ENCODE data around the gene NPAS3.

NPAS3 gene

GRCh38 chr14:33589334-33589733 lies 650.7 kb downstream of the NPAS3 start:
- Histone ChIP-seq H3K27ac (ENCODE audit: low read depth, low read length) (no peak overlapping the region), H2BK120ac (ENCODE audit: insufficient read depth, low read length, poor library complexity) (no peak overlapping the region), H2AFZ (ENCODE audit: insufficient read depth, low read length, poor library complexity) (no peak overlapping the region), H2BK5ac (ENCODE audit: low read depth, low read length, poor library complexity) (no peak overlapping the region), H4K12ac (ENCODE audit: low read depth, low read length) (no peak overlapping the region), H2AK5ac (ENCODE audit: low read length) (no peak overlapping the region), H3K79me2 (ENCODE audit: control insufficient read depth, insufficient read depth, low read length, poor library complexity) (no peaks in the 10 kb centered on the region), H3K36me3 (ENCODE audit: control insufficient read depth in 1 of 2, insufficient read depth in 2 of 2, low read length in 2 of 2) (no peaks in the 10 kb centered on the region), H3K18ac (ENCODE audit: low read length) (no peak overlapping the region), H3K4me1 (ENCODE audit: control insufficient read depth in 1 of 2, insufficient read depth in 2 of 2, low read length in 2 of 2) (no peaks in the 10 kb centered on the region), H3K27me3 (ENCODE audit: insufficient read depth, low read length) (no peaks in the 10 kb centered on the region), H3K9ac (ENCODE audit: low read length) (no peak overlapping the region), H3K4me2 (ENCODE audit: low read length) (no peak overlapping the region), H3K4me3 (ENCODE audit: low read depth, low read length) (no peak overlapping the region), H3K9me3 (ENCODE audit: insufficient read depth, low read depth, low read length) (no peaks in the 10 kb centered on the region), H2BK12ac (ENCODE audit: low read length) (no peak overlapping the region), H3K23ac (ENCODE audit: low read length) (no peak overlapping the region), H3K14ac (ENCODE audit: low read length) (no peak overlapping the region), H4K8ac (ENCODE audit: low read depth, low read length) (no peak overlapping the region), H3K79me1 (ENCODE audit: low read length) (no peaks in the 10 kb centered on the region), H3K4ac (ENCODE audit: low read depth, low read length) (no peak overlapping the region), H4K91ac (ENCODE audit: low read depth, low read length) (no peak overlapping the region)
- no CpG with 5 or more reads among the region's 3 CpGs for WGBS (ENCODE audit: extremely low coverage, insufficient coverage, insufficient read length)
- DNase-seq, result peak; percentile 88 to 94

GRCh38 chr14:33590891-33591630 lies 652.4 kb downstream of the NPAS3 start:
- Histone ChIP-seq H3K9me3 (ENCODE audit: insufficient read depth, low read depth, low read length) (no peaks in the 10 kb centered on the region), H3K4ac (ENCODE audit: low read depth, low read length) (no peak overlapping the region), H3K4me1 (ENCODE audit: control insufficient read depth in 1 of 2, insufficient read depth in 2 of 2, low read length in 2 of 2) (no peaks in the 10 kb centered on the region), H3K23ac (ENCODE audit: low read length) (no peak overlapping the region), H3K79me1 (ENCODE audit: low read length) (no peaks in the 10 kb centered on the region), H3K27me3 (ENCODE audit: insufficient read depth, low read length) (no peaks in the 10 kb centered on the region), H2AK5ac (ENCODE audit: low read length) (no peak overlapping the region), H3K4me3 (ENCODE audit: low read depth, low read length) (no peak overlapping the region), H4K8ac (ENCODE audit: low read depth, low read length) (no peak overlapping the region), H2BK12ac (ENCODE audit: low read length) (no peak overlapping the region), H2BK120ac (ENCODE audit: insufficient read depth, low read length, poor library complexity) (no peak overlapping the region), H3K4me2 (ENCODE audit: low read length) (no peak overlapping the region), H4K91ac (ENCODE audit: low read depth, low read length) (no peak overlapping the region), H4K12ac (ENCODE audit: low read depth, low read length) (no peak overlapping the region), H3K27ac (ENCODE audit: low read depth, low read length) (no peak overlapping the region), H3K79me2 (ENCODE audit: control insufficient read depth, insufficient read depth, low read length, poor library complexity) (no peaks in the 10 kb centered on the region), H3K36me3 (ENCODE audit: control insufficient read depth in 1 of 2, insufficient read depth in 2 of 2, low read length in 2 of 2) (no peaks in the 10 kb centered on the region), H3K18ac (ENCODE audit: low read length) (no peak overlapping the region), H3K9ac (ENCODE audit: low read length) (no peak overlapping the region), H2BK5ac (ENCODE audit: low read depth, low read length, poor library complexity) (no peak overlapping the region), H3K14ac (ENCODE audit: low read length) (no peak overlapping the region), H2AFZ (ENCODE audit: insufficient read depth, low read length, poor library complexity) (no peak overlapping the region)
- no peak for DNase-seq
- WGBS (ENCODE audit: extremely low coverage, insufficient coverage, insufficient read length), result no CpG with 5 or more reads among the region's 4 CpGs

GRCh38 chr14:33592297-33592696 lies 653.6 kb downstream of the NPAS3 start:
- no peak overlapping the region for H3K23ac ChIP-seq (ENCODE audit: low read length)
- WGBS (ENCODE audit: extremely low coverage, insufficient coverage, insufficient read length), result no CpG with 5 or more reads among the region's 2 CpGs
- H3K4me2 ChIP-seq (ENCODE audit: low read length), result no peak overlapping the region

GRCh38 chr14:33596211-33597080 lies 657.8 kb downstream of the NPAS3 start:
- Histone ChIP-seq H2AFZ (ENCODE audit: insufficient read depth, low read length, poor library complexity) (no peak overlapping the region), H3K79me2 (ENCODE audit: control insufficient read depth, insufficient read depth, low read length, poor library complexity) (no peaks in the 10 kb centered on the region), H3K18ac (ENCODE audit: low read length) (no peak overlapping the region), H3K27ac (ENCODE audit: low read depth, low read length) (no peak overlapping the region), H3K4ac (ENCODE audit: low read depth, low read length) (no peak overlapping the region), H3K4me3 (ENCODE audit: low read depth, low read length) (no peak overlapping the region), H3K23ac (ENCODE audit: low read length) (no peak overlapping the region), H2BK5ac (ENCODE audit: low read depth, low read length, poor library complexity) (no peak overlapping the region), H4K12ac (ENCODE audit: low read depth, low read length) (no peak overlapping the region), H3K79me1 (ENCODE audit: low read length) (no peaks in the 10 kb centered on the region), H3K9me3 (ENCODE audit: insufficient read depth, low read depth, low read length) (no peaks in the 10 kb centered on the region), H2BK12ac (ENCODE audit: low read length) (no peak overlapping the region), H3K9ac (ENCODE audit: low read length) (no peak overlapping the region), H3K14ac (ENCODE audit: low read length) (no peak overlapping the region), H3K4me1 (ENCODE audit: control insufficient read depth in 1 of 2, insufficient read depth in 2 of 2, low read length in 2 of 2) (no peaks in the 10 kb centered on the region), H2AK5ac (ENCODE audit: low read length) (no peak overlapping the region), H2BK120ac (ENCODE audit: insufficient read depth, low read length, poor library complexity) (no peak overlapping the region), H3K27me3 (ENCODE audit: insufficient read depth, low read length) (no peaks in the 10 kb centered on the region), H3K36me3 (ENCODE audit: control insufficient read depth in 1 of 2, insufficient read depth in 2 of 2, low read length in 2 of 2) (no peaks in the 10 kb centered on the region), H3K4me2 (ENCODE audit: low read length) (no peak overlapping the region), H4K8ac (ENCODE audit: low read depth, low read length) (no peak overlapping the region), H4K91ac (ENCODE audit: low read depth, low read length) (no peak overlapping the region)
- DNase-seq, result no peak
- no CpG with 5 or more reads among the region's 8 CpGs for WGBS (ENCODE audit: extremely low coverage, insufficient coverage, insufficient read length)

More at GRCh38 chr14:33592297-33592696, 653.6 kb downstream of the NPAS3 start:
- DNase-seq, result no peak
- no peak overlapping the region for H2AFZ ChIP-seq (ENCODE audit: insufficient read depth, low read length, poor library complexity)
- H3K18ac ChIP-seq (ENCODE audit: low read length), result no peak overlapping the region
- no peak overlapping the region for H3K4me3 ChIP-seq (ENCODE audit: low read depth, low read length)
- no peak overlapping the region for H2BK12ac ChIP-seq (ENCODE audit: low read length)
- no peaks in the 10 kb centered on the region for H3K27me3 ChIP-seq (ENCODE audit: insufficient read depth, low read length)
- no peak overlapping the region for H3K14ac ChIP-seq (ENCODE audit: low read length)
- H2BK120ac ChIP-seq (ENCODE audit: insufficient read depth, low read length, poor library complexity), result no peak overlapping the region
- H3K79me1 ChIP-seq (ENCODE audit: low read length), result no peaks in the 10 kb centered on the region
- no peak overlapping the region for H4K12ac ChIP-seq (ENCODE audit: low read depth, low read length)
- no peaks in the 10 kb centered on the region for H3K4me1 ChIP-seq (ENCODE audit: control insufficient read depth in 1 of 2, insufficient read depth in 2 of 2, low read length in 2 of 2)
- no peaks in the 10 kb centered on the region for H3K79me2 ChIP-seq (ENCODE audit: control insufficient read depth, insufficient read depth, low read length, poor library complexity)
- H3K36me3 ChIP-seq (ENCODE audit: control insufficient read depth in 1 of 2, insufficient read depth in 2 of 2, low read length in 2 of 2), result no peaks in the 10 kb centered on the region
- H3K9ac ChIP-seq (ENCODE audit: low read length), result no peak overlapping the region
- no peak overlapping the region for H4K8ac ChIP-seq (ENCODE audit: low read depth, low read length)
- H2BK5ac ChIP-seq (ENCODE audit: low read depth, low read length, poor library complexity), result no peak overlapping the region
- no peak overlapping the region for H3K4ac ChIP-seq (ENCODE audit: low read depth, low read length)
- H2AK5ac ChIP-seq (ENCODE audit: low read length), result no peak overlapping the region
- H3K9me3 ChIP-seq (ENCODE audit: insufficient read depth, low read depth, low read length), result no peaks in the 10 kb centered on the region
- no peak overlapping the region for H4K91ac ChIP-seq (ENCODE audit: low read depth, low read length)
- no peak overlapping the region for H3K27ac ChIP-seq (ENCODE audit: low read depth, low read length)

All from trophoblast cell (in vitro differentiated cells and primary cell).